Measurements from ENCODE around the gene ATG5.

The ATG5 gene

GRCh38 chr6:106177786-106178185, 147.8 kb downstream of the ATG5 start:
- ChIA-PET CTCF (interaction anchor here (1.1 kb wide), 2 partner anchors 12 to 123 kb away, joined by 3 read pairs; no protein-coding TSS in a partner anchor), POLR2A (no interaction called here)

GRCh38 chr6:106173124-106173879, 152.3 kb downstream of the ATG5 start:
- H3K4me3 ChIP-seq (ENCODE audit: low read depth, low read length): no peak overlapping the region
- DNase-seq (ENCODE audit: low read depth, low spot score): no peak
- POLR2A ChIA-PET: no interaction called here
- no peak for TF ChIP-seq CTCF (IDR thresholded peaks at IDR 0.05; ENCODE audit: insufficient read depth, low read length, missing control alignments)
- CTCF ChIA-PET: interaction anchor here (1.1 to 1.3 kb wide), 2 partner anchors 9 to 17 kb away, joined by 3 to 5 read pairs; no protein-coding TSS in a partner anchor

More at GRCh38 chr6:106177786-106178185, 147.8 kb downstream of the ATG5 start:
- H3K4me3 ChIP-seq (ENCODE audit: low read depth, low read length): no peak overlapping the region
- no peak for DNase-seq (ENCODE audit: low read depth, low spot score)
- no peak for TF ChIP-seq CTCF (IDR thresholded peaks at IDR 0.05; ENCODE audit: insufficient read depth, low read length, missing control alignments)

GRCh38 chr6:106170030-106170791, 155.3 kb downstream of the ATG5 start:
- CTCF ChIA-PET: no interaction called here
- DNase-seq (ENCODE audit: low read depth, low spot score): no peak
- TF ChIP-seq CTCF (IDR thresholded peaks at IDR 0.05; ENCODE audit: insufficient read depth, low read length, missing control alignments): no peak
- no peak overlapping the region for H3K4me3 ChIP-seq (ENCODE audit: low read depth, low read length)
- POLR2A ChIA-PET: no interaction called here

- no peak for DNase-seq (ENCODE audit: low read depth, low spot score)
- no peak for TF ChIP-seq CTCF (IDR thresholded peaks at IDR 0.05; ENCODE audit: insufficient read depth, low read length, missing control alignments)
- ChIA-PET CTCF (no interaction called here), POLR2A (no interaction called here)
- H3K4me3 ChIP-seq (ENCODE audit: low read depth, low read length): no peak overlapping the region
Measured at GRCh38 chr6:106169517-106169916, 156.0 kb downstream of the ATG5 start.

DNA sequence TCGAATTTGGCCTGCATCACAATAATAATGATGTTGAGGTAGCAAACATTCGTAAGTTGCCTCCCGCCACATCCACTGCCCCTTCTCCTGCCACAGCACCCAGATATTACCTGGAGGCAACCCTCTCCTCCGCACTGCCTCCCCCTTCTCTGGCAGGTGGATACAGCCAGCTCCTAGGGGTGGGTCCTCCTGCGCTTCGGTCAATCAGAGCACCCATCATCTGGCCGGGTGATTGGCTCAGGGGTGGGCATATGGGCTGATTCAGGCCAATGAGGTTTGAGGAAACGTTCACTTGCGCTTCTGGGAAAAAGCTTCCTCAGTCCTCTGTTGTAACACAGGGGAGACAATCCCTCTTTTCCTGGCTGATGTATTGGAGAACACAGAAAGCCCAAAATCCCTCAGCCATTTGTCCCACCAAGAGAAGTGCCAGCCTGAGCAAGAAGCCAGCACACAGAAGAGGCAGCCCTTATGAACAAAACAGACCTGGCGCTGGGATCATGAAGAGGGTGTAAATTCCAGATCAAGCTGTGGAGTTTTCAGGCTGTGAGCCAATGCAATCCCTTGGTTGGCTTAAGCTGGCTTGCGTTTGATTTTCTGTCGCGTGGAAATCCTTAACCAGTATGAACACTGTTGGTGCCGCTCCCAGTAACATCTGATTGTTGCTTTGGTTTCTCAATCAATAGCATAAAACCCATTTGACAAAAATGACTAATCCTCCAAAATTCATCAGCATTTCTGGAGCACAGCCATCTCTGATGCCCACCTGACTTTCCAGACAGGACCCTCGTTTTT, 157.3 kb downstream of the ATG5 start:
- POLR2A ChIA-PET: no interaction called here
- TF ChIP-seq CTCF (IDR thresholded peaks at IDR 0.05; ENCODE audit: insufficient read depth, low read length, missing control alignments): no peak
- DNase-seq (ENCODE audit: low read depth, low spot score): no peak
- no peak overlapping the region for H3K4me3 ChIP-seq (ENCODE audit: low read depth, low read length)
- CTCF ChIA-PET: interaction anchor here (0.6 to 1.2 kb wide), 2 partner anchors 14 to 667 kb away, joined by 3 to 4 read pairs; no protein-coding TSS in a partner anchor

Measured in AG04449 (cell line).